HG03439 (cell line): ENCODE data around the gene TPM2.
"Not testable (repeated sequence)": the region's sequence is repeated elsewhere in the genome, so short reads cannot be mapped to it uniquely, and the experiment has no call there.

Experiments
- ATAC-seq: cut with Tn5 transposase; IDR thresholded peaks from one replicate; pipeline ENCODE4 v1.9.1; 2021; ENCODE audit warnings: mild to moderate bottlenecking, moderate library complexity; ENCODE audit not compliant: unreplicated experiment

TPM2 gene

DNA sequence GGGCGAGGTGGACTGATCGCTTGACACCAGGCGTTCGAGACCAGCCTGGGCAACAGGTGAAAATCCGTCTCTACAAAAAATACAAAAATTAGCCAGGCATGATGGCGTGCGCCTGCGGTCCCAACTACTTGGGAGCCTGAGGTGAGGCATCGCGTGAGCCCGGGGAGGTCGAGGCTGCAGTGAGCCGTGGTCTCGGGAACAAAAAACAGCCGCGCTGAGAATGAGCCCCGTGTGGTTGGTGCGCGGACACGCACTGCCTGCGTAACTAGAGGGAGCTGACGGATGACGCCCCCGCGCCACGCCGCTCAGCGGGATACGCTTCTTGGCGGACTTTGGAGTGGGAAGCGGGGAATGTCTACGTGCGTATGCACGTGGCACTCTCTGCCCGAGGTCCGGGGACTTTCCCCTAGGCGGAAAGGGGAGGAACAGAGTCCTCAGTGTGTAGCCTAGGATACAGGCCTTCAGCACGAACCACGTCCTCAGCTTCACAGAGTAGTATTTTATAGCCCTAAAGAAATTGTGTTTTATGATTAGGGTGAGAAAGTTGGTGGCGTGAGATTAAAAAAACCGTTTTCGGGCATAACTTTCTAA, 32.1 kb downstream of the TPM2 start, which contains the start of gene RMRP:
Gene RMRP, minus strand, starts transcription at position 474 of the 591 bp plus-strand sequence.
- peak; percentile 90 for ATAC-seq

DNA sequence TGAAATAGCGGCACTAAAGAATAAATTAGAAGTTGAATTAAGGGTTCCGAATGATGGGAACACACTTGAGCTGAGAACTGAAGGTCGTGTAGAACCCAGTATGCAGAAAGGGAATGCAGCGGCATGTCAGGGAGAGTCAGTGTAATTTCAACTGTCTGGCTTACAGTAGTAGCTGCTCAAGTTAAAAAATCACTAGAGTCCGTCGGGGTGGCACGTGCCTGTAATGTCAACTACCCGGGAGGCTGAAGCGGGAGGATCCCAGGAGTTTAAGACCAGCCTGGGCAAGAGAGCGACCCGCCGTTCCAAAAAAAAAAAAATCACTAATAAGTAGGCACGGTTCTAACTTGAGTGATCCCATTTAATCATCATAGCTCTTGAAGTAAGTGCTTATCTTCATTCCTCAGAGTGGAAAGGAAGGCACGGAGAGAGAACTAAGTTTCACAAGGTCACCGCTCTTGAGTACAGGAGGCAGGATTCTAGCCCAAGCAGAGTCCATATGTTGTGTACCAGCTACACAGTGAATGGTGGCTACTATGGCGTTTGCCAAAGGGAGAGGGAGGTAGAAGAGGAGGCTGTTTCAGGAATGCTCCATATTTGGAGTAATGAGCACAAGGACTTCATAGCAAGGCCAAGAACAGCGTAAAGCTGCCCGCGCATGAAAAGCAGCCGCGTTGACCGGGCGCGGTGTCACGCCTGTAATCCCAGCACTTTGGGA, 32.7 kb downstream of the TPM2 start:
- ATAC-seq, result no peak

DNA sequence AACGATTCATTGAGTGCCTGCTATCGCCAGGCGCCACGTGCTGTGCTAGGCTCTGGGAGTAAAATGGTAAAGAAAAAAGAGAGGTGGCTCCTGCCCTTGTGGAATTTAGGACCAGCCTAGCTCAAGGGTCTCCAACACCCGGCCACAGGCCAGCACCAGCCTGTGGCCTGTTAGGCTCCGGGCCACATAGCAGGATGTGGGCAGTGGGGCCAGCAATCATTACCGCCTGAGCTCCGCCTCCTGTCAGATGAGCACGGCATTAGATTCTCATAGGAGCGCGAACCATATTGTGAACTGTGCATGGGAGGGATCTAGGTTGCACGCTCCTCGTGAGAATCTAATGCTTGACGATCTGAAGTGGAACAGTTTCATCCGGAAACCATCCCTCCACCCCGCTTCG, 33.4 kb downstream of the TPM2 start:
- ATAC-seq, result no peak

DNA sequence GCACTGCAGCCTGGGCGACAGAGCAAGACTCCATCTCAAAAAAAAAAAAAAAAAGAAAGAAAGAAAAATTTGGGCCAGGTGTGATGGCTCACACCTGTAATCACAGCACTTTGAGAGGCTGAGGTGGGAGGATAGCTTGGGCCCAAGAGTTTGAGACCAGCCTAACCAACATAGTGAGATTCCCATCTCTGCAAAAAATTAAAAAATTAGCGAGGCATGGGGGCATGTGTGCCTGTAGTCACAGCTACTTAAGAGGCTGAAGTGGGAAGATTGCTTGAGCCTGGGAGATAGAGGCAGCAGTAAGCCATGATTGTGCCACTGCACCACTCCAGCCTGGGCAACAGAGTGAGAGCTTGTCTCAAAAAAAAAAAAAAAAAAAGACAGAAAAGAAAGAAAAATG, 36.1 kb downstream of the TPM2 start:
- no peak for ATAC-seq

DNA sequence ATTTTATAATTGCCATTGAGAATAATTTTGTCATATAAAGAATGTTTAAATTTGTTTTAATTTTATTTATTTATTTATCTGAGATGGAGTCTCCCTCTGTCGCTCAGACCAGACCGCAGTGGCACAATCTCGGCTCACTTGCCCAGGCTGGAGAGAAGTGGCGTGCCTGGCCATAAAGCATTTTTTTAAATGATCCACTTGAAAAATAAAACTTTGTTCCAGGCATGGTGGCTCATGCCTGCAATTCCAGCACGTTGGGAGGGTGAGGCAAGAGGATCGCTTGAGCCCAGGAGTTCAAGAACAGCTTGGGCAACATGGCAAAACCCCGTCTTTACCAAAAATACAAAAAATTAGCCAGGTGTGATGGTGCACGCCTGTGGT, 36.9 kb downstream of the TPM2 start:
- ATAC-seq, result no peak

DNA sequence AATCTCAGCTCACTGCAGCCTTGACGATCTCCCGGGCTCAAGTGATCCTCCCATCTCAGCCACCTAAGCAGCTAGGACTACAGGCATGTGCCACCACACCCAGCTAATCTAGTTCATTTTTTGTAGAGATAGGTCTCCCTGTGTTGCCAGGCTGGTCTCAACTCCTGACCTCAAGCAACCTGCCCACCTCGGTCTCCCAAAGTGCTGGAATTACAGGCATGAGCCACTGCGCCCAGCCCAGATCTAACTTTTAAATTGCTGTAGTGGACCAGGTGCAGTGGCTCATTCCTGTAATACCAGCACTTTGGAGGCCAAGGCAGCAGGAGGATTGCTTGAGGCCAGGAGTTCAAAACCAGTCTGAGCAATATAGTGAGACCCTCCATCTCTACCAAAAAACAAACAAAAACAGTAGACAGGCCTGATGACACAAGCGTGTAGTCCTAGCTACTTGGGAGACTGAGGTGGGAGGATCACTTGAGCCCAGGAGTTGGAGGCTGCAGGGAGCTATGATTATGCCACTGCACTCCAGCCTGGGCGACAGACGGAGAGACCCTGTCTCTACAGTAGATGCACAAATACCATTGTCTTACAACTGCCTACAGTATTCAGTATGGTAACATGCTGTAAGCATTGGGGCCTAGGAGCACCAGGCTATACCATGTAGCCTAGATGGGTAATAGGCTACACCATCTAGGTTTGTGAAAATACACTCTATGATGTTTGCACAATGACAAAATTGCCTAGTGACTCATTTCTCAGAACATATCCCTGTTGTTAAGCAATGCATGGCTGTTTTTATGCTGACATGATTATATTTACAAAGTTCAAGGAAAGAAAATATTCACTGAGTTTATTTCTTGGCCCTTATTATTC, 37.5 kb downstream of the TPM2 start:
- ATAC-seq, result no peak

DNA sequence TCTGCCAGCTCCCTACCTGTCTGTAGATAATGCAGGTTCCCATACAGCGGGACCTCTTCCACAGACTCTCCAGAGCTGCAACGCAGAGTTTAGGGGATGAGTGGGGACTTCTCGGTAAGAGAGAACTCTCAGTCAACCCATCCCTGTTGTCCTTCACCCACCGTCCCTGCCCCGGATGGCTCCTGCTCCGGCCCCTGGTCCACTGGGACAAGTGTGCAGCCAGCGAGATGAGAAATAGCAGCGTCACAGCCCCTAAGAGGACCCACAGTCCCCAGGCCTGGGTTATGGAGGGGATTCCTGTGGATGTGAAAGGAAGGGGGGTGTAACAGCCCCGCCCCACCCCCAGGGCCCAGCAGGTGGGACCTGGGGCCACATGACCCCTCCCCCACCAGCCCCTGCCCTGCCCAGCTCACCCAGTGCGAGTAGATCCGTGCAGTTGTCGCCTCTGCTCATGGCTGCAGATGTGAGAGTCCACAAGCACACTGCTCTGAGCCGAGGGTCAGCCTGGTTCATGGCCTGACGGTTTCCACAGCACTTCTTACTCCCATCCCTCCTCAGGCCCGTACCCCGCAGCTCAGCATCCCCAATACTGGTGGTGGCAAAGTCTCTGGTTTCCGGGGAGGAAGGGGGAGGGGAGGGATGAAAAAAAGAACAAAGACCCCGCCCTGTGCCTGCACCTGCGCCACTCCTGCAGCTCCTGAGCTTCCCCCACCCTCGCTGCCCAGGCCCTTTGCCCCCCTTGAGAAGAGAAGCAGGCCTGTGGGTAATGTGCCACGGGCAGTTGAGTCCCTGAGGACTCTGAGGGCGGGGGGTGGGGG, 39.2 kb downstream of the TPM2 start, which contains the start of gene SIT1:
Gene SIT1, minus strand, starts transcription at position 591 of the 818 bp plus-strand sequence. Its CDS starts 78 bp downstream, at position 513.
- no peak for ATAC-seq

DNA sequence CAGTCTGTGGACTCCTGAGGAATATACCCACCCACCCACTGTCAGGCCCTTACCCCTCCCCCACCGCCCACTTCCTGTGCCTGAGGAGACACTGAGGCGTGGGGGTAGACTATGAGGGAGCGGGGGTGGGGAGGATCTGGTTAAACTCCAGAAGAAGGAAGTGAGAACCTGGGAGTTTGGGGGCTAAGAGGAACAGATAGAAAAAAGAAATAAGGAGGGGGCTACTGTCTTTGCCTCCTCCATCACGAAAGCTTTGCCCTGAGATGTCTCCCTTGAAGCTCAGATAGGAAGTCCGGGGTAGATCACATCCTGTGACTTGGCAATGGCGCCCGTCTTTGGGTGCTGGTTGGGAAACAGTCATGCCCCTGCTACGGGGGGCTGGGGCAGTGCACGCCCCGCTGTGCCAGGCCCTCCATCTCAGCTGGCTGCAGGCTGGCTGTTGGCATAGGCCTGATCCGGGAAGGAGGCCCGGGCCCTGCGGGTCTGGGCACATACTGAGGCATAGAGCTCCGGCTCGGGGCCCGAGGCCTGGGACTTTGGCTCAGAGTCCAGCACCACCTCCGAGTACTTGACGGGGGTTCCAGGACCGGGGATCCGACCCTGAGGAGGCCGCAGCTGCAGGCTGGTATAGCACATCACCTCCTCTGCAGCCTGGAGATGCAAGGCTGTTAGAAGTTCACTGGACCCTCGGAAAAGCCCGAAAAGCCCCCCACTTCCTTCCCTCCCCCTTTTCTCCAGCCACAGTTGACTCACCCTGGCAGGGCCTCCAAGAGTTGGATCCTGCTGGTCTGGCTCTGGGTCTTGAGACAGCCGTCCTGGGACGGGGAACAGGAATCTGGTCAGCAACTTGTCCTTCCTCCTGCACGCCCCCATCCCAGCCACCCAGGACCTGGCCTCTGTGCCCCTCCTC, 40.0 kb downstream of the TPM2 start:
- no peak for ATAC-seq

DNA sequence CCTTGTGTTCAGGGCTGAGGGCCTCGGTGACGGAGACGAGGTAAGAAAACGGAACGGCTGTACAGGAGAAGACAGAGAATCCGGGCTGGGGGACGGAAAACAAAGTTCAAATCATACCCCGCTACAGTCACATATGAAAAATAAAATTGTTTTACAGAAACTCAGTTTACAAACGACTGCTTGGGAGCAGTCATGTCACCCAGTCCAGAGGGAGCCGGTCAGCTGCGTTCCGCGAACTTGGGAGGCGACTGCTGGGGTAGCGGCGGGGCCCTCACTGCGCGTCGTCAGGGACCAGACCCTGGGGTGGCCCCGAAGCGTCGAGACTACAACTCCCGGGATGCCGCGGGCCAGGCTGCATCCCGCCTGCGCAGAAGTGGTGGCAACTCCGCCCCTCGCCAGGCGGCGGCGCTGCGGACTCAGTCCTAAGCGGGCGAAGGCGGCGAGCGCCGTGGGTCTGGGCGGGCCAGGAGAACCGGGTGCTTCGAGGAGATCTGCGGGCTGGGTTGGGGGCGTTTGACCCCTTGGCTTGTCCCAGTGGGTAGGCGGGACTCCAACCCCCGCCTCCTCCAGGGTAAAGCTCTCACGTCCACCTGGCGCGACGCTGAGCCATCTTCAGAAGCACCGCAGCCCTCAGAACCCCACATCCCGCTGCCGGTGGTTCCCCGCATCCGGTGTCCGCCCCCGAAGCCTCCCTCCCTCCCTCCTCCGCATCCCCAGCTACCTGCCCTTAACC, 43.0 kb downstream of the TPM2 start:
- ATAC-seq, result peak; percentile 92

DNA sequence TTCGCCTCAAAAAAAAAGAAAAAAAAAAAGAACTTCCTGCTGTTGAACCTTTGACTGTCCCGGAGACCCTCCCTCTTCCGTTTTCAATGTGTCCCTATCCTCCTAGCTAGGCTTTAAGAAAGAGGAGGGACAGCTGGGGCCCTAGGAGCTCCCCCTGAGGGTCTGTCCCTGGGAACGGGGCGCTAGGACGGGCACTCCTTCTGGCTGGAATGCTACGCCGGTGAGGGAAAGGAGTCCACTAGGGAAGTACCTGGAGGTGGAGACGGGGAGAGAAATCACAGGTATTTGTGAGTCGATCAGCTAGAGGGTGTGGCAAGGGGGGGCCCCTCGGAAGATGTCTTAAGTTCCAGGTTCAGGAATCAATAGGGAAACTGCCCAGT, 43.6 kb downstream of the TPM2 start:
- peak; percentile 12 for ATAC-seq

DNA sequence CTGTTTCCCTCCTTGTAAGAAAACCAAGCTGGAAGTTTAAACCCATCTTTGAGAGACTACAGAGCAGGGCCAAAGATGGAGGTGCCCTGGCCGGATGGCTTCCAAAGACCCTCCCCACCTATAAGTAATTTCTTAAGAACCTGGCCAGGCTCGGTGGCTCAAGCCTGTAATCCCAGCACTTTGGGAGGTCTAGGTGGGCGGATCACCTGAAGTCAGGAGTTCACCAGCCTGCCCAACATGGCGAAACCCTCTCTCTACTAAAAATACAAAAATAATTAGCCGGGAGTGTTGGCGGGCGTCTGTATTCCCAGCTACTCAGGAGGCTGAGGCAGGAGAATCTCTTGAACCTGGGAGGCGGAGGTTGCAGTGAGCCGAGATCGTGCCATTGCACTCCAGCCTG, 44.0 kb downstream of the TPM2 start:
- ATAC-seq, result not testable (repeated sequence)

DNA sequence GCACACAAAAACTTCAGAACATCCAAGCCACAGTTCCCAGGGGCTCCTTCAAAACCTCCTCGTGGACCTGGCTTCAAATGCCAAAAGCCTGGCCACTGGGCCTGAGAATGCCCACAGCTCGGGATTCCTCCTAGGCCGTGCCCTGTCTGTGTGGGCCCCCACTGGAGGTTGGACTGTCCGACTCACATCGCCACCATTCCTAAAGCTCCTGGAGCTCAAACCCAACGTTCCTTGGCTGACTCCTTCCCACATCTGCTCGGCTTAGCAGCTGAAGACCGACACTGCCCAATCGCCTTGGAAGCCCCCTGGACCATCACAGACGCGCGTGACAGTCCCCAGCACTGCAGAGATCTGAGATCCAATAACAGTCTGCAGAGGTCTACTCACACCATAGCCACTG, 46.7 kb downstream of the TPM2 start:
- no peak for ATAC-seq

DNA sequence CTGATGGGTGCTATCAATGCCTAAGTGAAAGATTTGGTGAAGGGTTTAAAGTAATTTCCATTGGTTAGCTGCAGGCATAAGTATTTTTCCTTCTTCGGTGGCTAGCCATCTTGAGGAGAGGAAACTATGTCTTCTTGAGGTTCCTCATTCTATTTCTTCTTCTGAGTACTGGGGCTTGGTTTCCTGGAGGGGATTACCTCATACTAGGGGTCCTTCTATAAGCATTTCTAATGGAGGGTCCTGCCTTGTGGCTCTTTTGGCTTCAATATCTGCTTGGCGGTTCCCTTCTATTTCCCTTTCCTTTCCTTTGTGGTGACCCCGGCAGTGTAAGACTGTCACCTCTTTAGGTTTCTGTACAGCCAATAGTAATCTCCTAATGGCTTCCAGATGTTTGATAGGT, 48.2 kb downstream of the TPM2 start:
- ATAC-seq, result not testable (repeated sequence)

DNA sequence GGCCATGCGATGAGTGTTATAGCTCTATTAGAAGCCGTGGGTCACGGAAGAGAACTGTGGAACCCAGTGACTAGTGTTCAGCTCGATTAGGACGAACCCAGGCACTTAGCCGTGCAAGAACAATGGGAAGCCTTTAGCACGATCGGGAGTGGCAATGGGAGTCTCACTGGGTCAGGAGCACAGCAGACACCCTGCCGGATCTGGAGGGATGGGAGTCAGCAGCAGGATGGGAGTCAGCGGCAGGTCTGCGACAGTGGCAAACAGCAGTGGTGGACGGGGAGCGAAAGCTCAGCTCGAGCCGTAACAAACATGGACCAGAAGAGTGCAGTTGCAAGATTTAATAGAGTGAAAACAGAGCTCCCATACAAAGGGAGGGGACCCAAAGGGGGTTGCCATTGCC, 49.3 kb downstream of the TPM2 start:
- ATAC-seq, result not testable (repeated sequence)

DNA sequence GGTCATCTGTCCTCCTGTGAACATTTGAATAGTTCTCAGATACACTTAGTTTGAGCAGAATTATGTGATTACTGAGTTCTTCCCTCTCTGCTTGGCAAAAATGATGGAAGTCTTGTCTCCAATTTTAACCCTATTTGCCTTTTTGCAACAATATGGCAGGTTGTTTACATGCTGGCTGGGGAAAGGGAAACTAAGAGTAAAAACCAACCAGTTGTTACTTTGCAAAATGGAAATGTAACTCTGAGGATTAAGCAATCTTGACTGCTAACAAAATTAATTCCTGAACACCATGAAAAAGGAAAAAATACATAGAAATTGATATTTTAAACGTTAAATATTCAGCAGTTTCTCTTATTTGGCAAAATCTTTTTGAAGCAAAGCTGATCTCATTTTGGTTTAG, 50.1 kb downstream of the TPM2 start:
- ATAC-seq, result no peak

DNA sequence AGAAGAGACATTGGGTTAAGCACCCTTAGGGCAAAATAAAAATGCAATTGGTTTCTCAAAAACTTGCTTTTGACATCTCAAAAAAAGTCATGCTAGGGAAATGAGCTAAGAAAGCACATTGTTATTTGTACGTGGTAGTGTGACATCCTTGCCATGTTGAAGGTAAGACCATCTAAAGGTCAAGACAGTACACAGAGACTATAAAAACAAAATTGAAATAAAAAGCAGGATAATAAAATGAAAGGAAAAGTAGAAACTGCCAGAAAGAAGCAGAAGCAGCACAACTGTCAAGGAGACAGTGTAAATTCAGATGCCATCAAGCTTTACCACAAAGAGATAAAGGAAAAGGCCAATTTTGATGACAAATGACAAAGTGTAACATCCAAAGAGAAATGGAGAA, 50.5 kb downstream of the TPM2 start:
- not testable (repeated sequence) for ATAC-seq

DNA sequence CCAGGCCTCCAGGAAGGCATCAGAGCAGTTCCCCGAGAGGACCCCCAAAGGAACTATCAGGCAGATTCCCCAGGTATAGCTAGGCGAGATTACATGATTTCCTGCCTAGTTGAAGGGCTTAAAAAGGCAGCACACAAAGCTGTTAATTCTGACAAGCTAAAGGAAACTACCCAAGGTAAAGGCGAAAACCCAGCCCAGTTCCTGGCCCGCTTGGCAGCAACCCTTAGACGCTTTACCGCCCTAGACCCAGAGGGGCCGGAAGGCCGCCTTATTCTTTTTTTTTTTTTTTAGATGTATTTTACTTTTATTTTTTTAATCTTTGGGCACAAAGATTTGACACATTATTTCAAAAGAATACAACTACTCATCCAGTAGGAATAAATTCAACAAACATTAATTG, 51.0 kb downstream of the TPM2 start:
- not testable (repeated sequence) for ATAC-seq

DNA sequence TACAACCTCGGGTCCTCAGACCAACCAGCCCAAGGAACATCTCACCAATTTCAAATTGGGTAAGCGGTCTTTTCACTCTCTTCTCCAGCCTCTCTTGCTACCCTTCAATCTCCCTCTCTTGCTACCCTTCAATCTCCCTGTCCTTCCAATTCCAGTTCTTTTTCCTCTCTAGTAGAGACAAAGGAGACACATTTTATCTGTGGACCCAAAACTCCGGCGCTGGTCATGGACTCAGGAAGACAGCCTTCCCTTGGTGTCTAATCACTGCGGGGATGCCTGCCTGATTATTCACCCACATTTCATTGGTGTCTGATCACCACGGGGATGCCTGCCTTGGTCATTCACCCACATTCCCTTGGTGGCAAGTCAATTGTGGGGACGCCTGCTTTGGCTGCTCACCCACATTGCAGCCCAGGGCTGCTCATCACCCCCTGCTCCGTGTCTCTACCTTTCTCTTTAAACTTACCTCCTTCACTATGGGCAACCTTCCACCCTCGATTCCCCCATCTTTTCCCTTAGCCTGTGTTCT, 52.2 kb downstream of the TPM2 start:
- not testable (repeated sequence) for ATAC-seq

DNA sequence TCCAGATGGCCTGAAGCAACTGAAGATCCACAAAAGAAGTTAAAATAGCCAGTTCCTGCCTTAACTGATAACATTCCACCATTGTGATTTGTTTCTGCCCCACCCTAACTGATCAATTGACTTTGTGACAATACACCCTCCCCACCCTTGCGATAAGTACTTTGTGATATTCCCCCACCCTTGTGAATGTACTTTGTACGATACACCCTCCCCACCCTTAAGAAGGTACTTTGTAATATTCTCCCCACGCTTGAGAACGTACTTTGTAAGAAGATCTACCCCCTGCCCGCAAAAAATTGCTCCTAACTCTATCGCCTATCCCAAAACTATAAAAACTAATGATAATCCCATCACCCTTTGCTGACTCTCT, 52.9 kb downstream of the TPM2 start:
- ATAC-seq, result not testable (repeated sequence)
